ENCODE measurements around the gene ATRAID.

ATRAID gene

GRCh38 chr2:27236626-27237025 lies 24.8 kb downstream of the ATRAID start:
- no peak overlapping the region for H2BK5ac ChIP-seq (ENCODE audit: low read depth, low read length, poor library complexity)
- H2BK120ac ChIP-seq (ENCODE audit: insufficient read depth, low read length, poor library complexity) = no peak overlapping the region
- H3K9me3 ChIP-seq (ENCODE audit: insufficient read depth, low read depth, low read length) = peaks cover 9% of the 10 kb centered on the region
- no peak overlapping the region for H2BK12ac ChIP-seq (ENCODE audit: low read length)
- H3K4me1 ChIP-seq (ENCODE audit: control insufficient read depth in 1 of 2, insufficient read depth in 2 of 2, low read length in 2 of 2) = no peaks in the 10 kb centered on the region
- no peaks in the 10 kb centered on the region for H3K79me2 ChIP-seq (ENCODE audit: control insufficient read depth, insufficient read depth, low read length, poor library complexity)
- no peak overlapping the region for H3K18ac ChIP-seq (ENCODE audit: low read length)
- H3K36me3 ChIP-seq (ENCODE audit: control insufficient read depth in 1 of 2, insufficient read depth in 2 of 2, low read length in 2 of 2) = peaks cover 93 to 94% of the 10 kb centered on the region in 2 experiments
- H3K4ac ChIP-seq (ENCODE audit: low read depth, low read length) = no peak overlapping the region
- no peak overlapping the region for H4K91ac ChIP-seq (ENCODE audit: low read depth, low read length)
- H2AFZ ChIP-seq (ENCODE audit: insufficient read depth, low read length, poor library complexity) = no peak overlapping the region
- no peak overlapping the region for H4K8ac ChIP-seq (ENCODE audit: low read depth, low read length)
- H3K14ac ChIP-seq (ENCODE audit: low read length) = no peak overlapping the region
- H3K27ac ChIP-seq (ENCODE audit: low read depth, low read length) = no peak overlapping the region
- no peak overlapping the region for H4K12ac ChIP-seq (ENCODE audit: low read depth, low read length)
- H3K79me1 ChIP-seq (ENCODE audit: low read length) = no peaks in the 10 kb centered on the region
- no peak overlapping the region for H3K9ac ChIP-seq (ENCODE audit: low read length)
- H2AK5ac ChIP-seq (ENCODE audit: low read length) = no peak overlapping the region
- WGBS (ENCODE audit: extremely low coverage, insufficient coverage, insufficient read length) = no CpG with 5 or more reads among the region's 3 CpGs
- H3K4me2 ChIP-seq (ENCODE audit: low read length) = no peak overlapping the region
- no peak overlapping the region for H3K23ac ChIP-seq (ENCODE audit: low read length)
- no peaks in the 10 kb centered on the region for H3K27me3 ChIP-seq (ENCODE audit: insufficient read depth, low read length)
- no peak overlapping the region for H3K4me3 ChIP-seq (ENCODE audit: low read depth, low read length)
- DNase-seq = no peak

- no peak overlapping the region for H2AK5ac ChIP-seq (ENCODE audit: low read length)
- no peak overlapping the region for H3K18ac ChIP-seq (ENCODE audit: low read length)
- H3K23ac ChIP-seq (ENCODE audit: low read length) = no peak overlapping the region
- no peaks in the 10 kb centered on the region for H3K79me1 ChIP-seq (ENCODE audit: low read length)
- no peak overlapping the region for H3K9ac ChIP-seq (ENCODE audit: low read length)
- H3K27me3 ChIP-seq (ENCODE audit: insufficient read depth, low read length) = no peaks in the 10 kb centered on the region
- H2BK120ac ChIP-seq (ENCODE audit: insufficient read depth, low read length, poor library complexity) = no peak overlapping the region
- H3K4ac ChIP-seq (ENCODE audit: low read depth, low read length) = no peak overlapping the region
- H3K4me1 ChIP-seq (ENCODE audit: control insufficient read depth in 1 of 2, insufficient read depth in 2 of 2, low read length in 2 of 2) = no peaks in the 10 kb centered on the region
- no peak overlapping the region for H3K14ac ChIP-seq (ENCODE audit: low read length)
- no peak overlapping the region for H4K8ac ChIP-seq (ENCODE audit: low read depth, low read length)
- H4K12ac ChIP-seq (ENCODE audit: low read depth, low read length) = no peak overlapping the region
- H3K9me3 ChIP-seq (ENCODE audit: insufficient read depth, low read depth, low read length) = peaks cover 8% of the 10 kb centered on the region
- no peak overlapping the region for H3K4me2 ChIP-seq (ENCODE audit: low read length)
- no peak overlapping the region for H4K91ac ChIP-seq (ENCODE audit: low read depth, low read length)
- peaks cover 93 to 94% of the 10 kb centered on the region in 2 experiments for H3K36me3 ChIP-seq (ENCODE audit: control insufficient read depth in 1 of 2, insufficient read depth in 2 of 2, low read length in 2 of 2)
- H2BK5ac ChIP-seq (ENCODE audit: low read depth, low read length, poor library complexity) = no peak overlapping the region
- no peaks in the 10 kb centered on the region for H3K79me2 ChIP-seq (ENCODE audit: control insufficient read depth, insufficient read depth, low read length, poor library complexity)
- H3K27ac ChIP-seq (ENCODE audit: low read depth, low read length) = no peak overlapping the region
- no CpG with 5 or more reads among the region's 15 CpGs for WGBS (ENCODE audit: extremely low coverage, insufficient coverage, insufficient read length)
- no peak overlapping the region for H2BK12ac ChIP-seq (ENCODE audit: low read length)
- DNase-seq = no peak
- no peak overlapping the region for H3K4me3 ChIP-seq (ENCODE audit: low read depth, low read length)
- no peak overlapping the region for H2AFZ ChIP-seq (ENCODE audit: insufficient read depth, low read length, poor library complexity)
These were observed 25.6 kb downstream of the ATRAID start for GRCh38 chr2:27237341-27237945.

GRCh38 chr2:27238976-27239375 lies 27.1 kb downstream of the ATRAID start:
- Histone ChIP-seq H3K36me3 (ENCODE audit: control insufficient read depth in 1 of 2, insufficient read depth in 2 of 2, low read length in 2 of 2) (peaks cover 94% of the 10 kb centered on the region in 2 experiments), H3K79me2 (ENCODE audit: control insufficient read depth, insufficient read depth, low read length, poor library complexity) (no peaks in the 10 kb centered on the region), H2BK12ac (ENCODE audit: low read length) (no peak overlapping the region), H2BK5ac (ENCODE audit: low read depth, low read length, poor library complexity) (no peak overlapping the region), H2BK120ac (ENCODE audit: insufficient read depth, low read length, poor library complexity) (no peak overlapping the region), H3K4me1 (ENCODE audit: control insufficient read depth in 1 of 2, insufficient read depth in 2 of 2, low read length in 2 of 2) (no peaks in the 10 kb centered on the region), H3K9me3 (ENCODE audit: insufficient read depth, low read depth, low read length) (peaks cover 9% of the 10 kb centered on the region), H3K27me3 (ENCODE audit: insufficient read depth, low read length) (no peaks in the 10 kb centered on the region), H4K91ac (ENCODE audit: low read depth, low read length) (no peak overlapping the region), H2AK5ac (ENCODE audit: low read length) (no peak overlapping the region), H3K18ac (ENCODE audit: low read length) (no peak overlapping the region), H2AFZ (ENCODE audit: insufficient read depth, low read length, poor library complexity) (no peak overlapping the region), H3K79me1 (ENCODE audit: low read length) (no peaks in the 10 kb centered on the region), H4K8ac (ENCODE audit: low read depth, low read length) (no peak overlapping the region), H3K27ac (ENCODE audit: low read depth, low read length) (no peak overlapping the region), H3K4ac (ENCODE audit: low read depth, low read length) (no peak overlapping the region), H3K4me2 (ENCODE audit: low read length) (no peak overlapping the region), H4K12ac (ENCODE audit: low read depth, low read length) (no peak overlapping the region), H3K23ac (ENCODE audit: low read length) (no peak overlapping the region), H3K9ac (ENCODE audit: low read length) (no peak overlapping the region), H3K14ac (ENCODE audit: low read length) (no peak overlapping the region), H3K4me3 (ENCODE audit: low read depth, low read length) (no peak overlapping the region)
- no CpG with 5 or more reads among the region's 8 CpGs for WGBS (ENCODE audit: extremely low coverage, insufficient coverage, insufficient read length)
- DNase-seq = no peak

- H4K8ac ChIP-seq (ENCODE audit: low read depth, low read length) = no peak overlapping the region
- H3K18ac ChIP-seq (ENCODE audit: low read length) = no peak overlapping the region
- H2BK12ac ChIP-seq (ENCODE audit: low read length) = no peak overlapping the region
- H3K36me3 ChIP-seq (ENCODE audit: control insufficient read depth in 1 of 2, insufficient read depth in 2 of 2, low read length in 2 of 2) = peaks cover 85 to 92% of the 10 kb centered on the region in 2 experiments
- no peak overlapping the region for H4K12ac ChIP-seq (ENCODE audit: low read depth, low read length)
- H3K27me3 ChIP-seq (ENCODE audit: insufficient read depth, low read length) = no peaks in the 10 kb centered on the region
- WGBS (ENCODE audit: extremely low coverage, insufficient coverage, insufficient read length) = no CpG with 5 or more reads among the region's 9 CpGs
- H2AK5ac ChIP-seq (ENCODE audit: low read length) = no peak overlapping the region
- no peak overlapping the region for H3K4me2 ChIP-seq (ENCODE audit: low read length)
- H4K91ac ChIP-seq (ENCODE audit: low read depth, low read length) = no peak overlapping the region
- no peak overlapping the region for H3K23ac ChIP-seq (ENCODE audit: low read length)
- no peak overlapping the region for H2BK120ac ChIP-seq (ENCODE audit: insufficient read depth, low read length, poor library complexity)
- H3K14ac ChIP-seq (ENCODE audit: low read length) = no peak overlapping the region
- peaks cover 9% of the 10 kb centered on the region for H3K9me3 ChIP-seq (ENCODE audit: insufficient read depth, low read depth, low read length)
- H3K79me2 ChIP-seq (ENCODE audit: control insufficient read depth, insufficient read depth, low read length, poor library complexity) = no peaks in the 10 kb centered on the region
- no peak overlapping the region for H3K4ac ChIP-seq (ENCODE audit: low read depth, low read length)
- no peaks in the 10 kb centered on the region for H3K4me1 ChIP-seq (ENCODE audit: control insufficient read depth in 1 of 2, insufficient read depth in 2 of 2, low read length in 2 of 2)
- no peak overlapping the region for H3K4me3 ChIP-seq (ENCODE audit: low read depth, low read length)
- H2BK5ac ChIP-seq (ENCODE audit: low read depth, low read length, poor library complexity) = no peak overlapping the region
- no peak overlapping the region for H3K27ac ChIP-seq (ENCODE audit: low read depth, low read length)
- H3K79me1 ChIP-seq (ENCODE audit: low read length) = no peaks in the 10 kb centered on the region
- H3K9ac ChIP-seq (ENCODE audit: low read length) = no peak overlapping the region
- DNase-seq = no peak
- H2AFZ ChIP-seq (ENCODE audit: insufficient read depth, low read length, poor library complexity) = no peak overlapping the region
These were observed 28.6 kb downstream of the ATRAID start for GRCh38 chr2:27240406-27240805.

Measured in trophoblast cell (in vitro differentiated cells and primary cell).